Measurements from ENCODE around the gene ZMAT3.
A peak's percentile ranks its signal among the peaks of the same experiment; 100 is the strongest.
"Not testable (repeated sequence)": the region's sequence is repeated elsewhere in the genome, so short reads cannot be mapped to it uniquely, and the experiment has no call there.

ZMAT3 gene

GRCh38 chr3:179071323-179072099 is at the start of gene ZMAT3:
TSS of gene ZMAT3 (minus strand) at chr3:179071809. CDS start at chr3:179067752, 4,057 bp downstream.
- DNase-seq = peak; percentile 85

GRCh38 chr3:179116816-179117215 is 45.2 kb upstream of the ZMAT3 start:
- no peak for DNase-seq

- DNase-seq = not testable (repeated sequence)
These were observed 43.8 kb upstream of the ZMAT3 start for GRCh38 chr3:179115444-179115843.

GRCh38 chr3:179113903-179114302 is 42.3 kb upstream of the ZMAT3 start:
- DNase-seq = no peak

- no peak for DNase-seq
These were observed 36.5 kb upstream of the ZMAT3 start for GRCh38 chr3:179108086-179108485.

- DNase-seq = no peak
These were observed 36.0 kb upstream of the ZMAT3 start for GRCh38 chr3:179107617-179108016.

- no peak for DNase-seq
These were observed 34.3 kb upstream of the ZMAT3 start for GRCh38 chr3:179105881-179106280.

GRCh38 chr3:179100652-179101051 is 29.0 kb upstream of the ZMAT3 start:
- no peak for DNase-seq

GRCh38 chr3:179098388-179099077 is 26.9 kb upstream of the ZMAT3 start:
- DNase-seq = no peak

GRCh38 chr3:179093807-179094206 is 22.2 kb upstream of the ZMAT3 start:
- no peak for DNase-seq

- DNase-seq = no peak
These were observed 19.5 kb upstream of the ZMAT3 start for GRCh38 chr3:179091113-179091512.

- DNase-seq = no peak
These were observed 16.7 kb upstream of the ZMAT3 start for GRCh38 chr3:179088306-179088705.

GRCh38 chr3:179083977-179084376 is 12.4 kb upstream of the ZMAT3 start:
- no peak for DNase-seq

- DNase-seq = no peak
These were observed 10.8 kb upstream of the ZMAT3 start for GRCh38 chr3:179082416-179082815.

GRCh38 chr3:179081885-179082284 is 10.3 kb upstream of the ZMAT3 start:
- DNase-seq = no peak

GRCh38 chr3:179079537-179079936 is 7.9 kb upstream of the ZMAT3 start:
- no peak for DNase-seq

- no peak for DNase-seq
These were observed 4.8 kb upstream of the ZMAT3 start for GRCh38 chr3:179076243-179077027.

GRCh38 chr3:179074656-179075055 is 3.0 kb upstream of the ZMAT3 start:
- DNase-seq = no peak

- DNase-seq = no peak
These were observed 2.2 kb upstream of the ZMAT3 start for GRCh38 chr3:179073816-179074215.

- DNase-seq = peak; percentile 41
These were observed 460 bp upstream of the ZMAT3 start for GRCh38 chr3:179072100-179072438.

- DNase-seq = no peak
These were observed 634 bp downstream of the ZMAT3 start for GRCh38 chr3:179071027-179071322.

GRCh38 chr3:179069762-179070390 is 1.7 kb downstream of the ZMAT3 start:
- DNase-seq = no peak

GRCh38 chr3:179068779-179069530 is 2.7 kb downstream of the ZMAT3 start:
- DNase-seq = peak; percentile 10
